T-cell (primary cell): ENCODE measurements around the gene SLCO3A1. TPM values are rescaled to one million over a fixed set of nuclear protein-coding genes. Genes with fewer than 3 reads are reported as not detected.

ENCODE experiments used
- ATAC-seq, 4 experiments: fragments of 200-7000 bp in 3 of 4; fragments of 150-1000 bp in 1 of 4; cut with Tn5 transposase; replicated peaks in 1 of 4; 1 replicate in 3 of 4; 2 replicates in 1 of 4; pipeline ENCODE4 v1.10.0; 2021; ENCODE audit warnings: moderate library complexity in 3 of 4, mild to moderate bottlenecking in 2 of 4, moderate number of reproducible peaks in 1 of 4
- CTCF ChIA-PET, 2 donors: fragments of 300-600 bp; sonication (Branson Sonifier 250); formaldehyde crosslinking; loops; one replicate each; lab custom pipeline; 2022; ENCODE audit warnings: antibody characterized with exemption in 2 of 2; lab: Charles Lee
- POLR2A ChIA-PET, 2 donors: fragments of 300-600 bp; sonication (Branson Sonifier 250); formaldehyde crosslinking; loops; one replicate each; lab custom pipeline; 2022; ENCODE audit warnings: antibody characterized with exemption in 2 of 2; lab: Charles Lee
- DNase-seq, 35 experiments: peaks; one replicate each; pipeline versions ENCODE4 v3.0.0 to v3.0.0-alpha.2; 2013 to 2023
- H3K27ac ChIP-seq: one replicate; pipeline ENCODE4 v1.5.1; 2013; ENCODE audit warnings: low read length
- H3K27me3 ChIP-seq, 2 experiments: replicated peaks in 1 of 2; 1 replicate in 1 of 2; 2 replicates in 1 of 2; pipeline versions ENCODE4 v1.6.1 to v1.7.0; 2013; ENCODE audit warnings: low read length in 1 of 2, mixed read lengths in 1 of 2; ENCODE audit not compliant: control insufficient read depth in 2 of 2, insufficient read depth in 2 of 2; ENCODE audit errors: extremely low read depth in 1 of 2
- H3K36me3 ChIP-seq, 2 donors: 1 replicate in 1 of 2; 2 replicates in 1 of 2; pipeline versions ENCODE4 v1.6.1 to v1.7.0; 2013; ENCODE audit warnings: low read length in 1 of 2; ENCODE audit not compliant: control insufficient read depth in 2 of 2, insufficient read depth in 1 of 2; ENCODE audit errors: extremely low read depth in 1 of 2
- H3K4me1 ChIP-seq, 2 experiments: 1 replicate in 1 of 2; 2 replicates in 1 of 2; pipeline versions ENCODE4 v1.6.1 to v1.7.0; 2013; ENCODE audit warnings: low read length in 2 of 2, mixed read lengths in 1 of 2; ENCODE audit not compliant: insufficient read depth in 2 of 2, control insufficient read depth in 1 of 2; ENCODE audit errors: extremely low read depth in 1 of 2
- H3K4me3 ChIP-seq, 2 donors: 1 replicate in 1 of 2; 2 replicates in 1 of 2; pipeline versions ENCODE4 v1.5.1 to v1.7.0; 2013; ENCODE audit warnings: mild to moderate bottlenecking in 2 of 2, low read length in 1 of 2, moderate library complexity in 1 of 2; ENCODE audit not compliant: control insufficient read depth in 1 of 2; ENCODE audit errors: extremely low read depth in 1 of 2
- H3K9me3 ChIP-seq: 2 replicates; pipeline ENCODE4 v1.7.0; 2013
- H3K27ac Mint-ChIP-seq, 2 donors: one replicate each; pipeline ENCODE4 v1.8.0; 2020 to 2021; ENCODE audit warnings: mild to moderate bottlenecking in 2 of 2, mixed read lengths in 2 of 2
- H3K27me3 Mint-ChIP-seq, 2 donors: one replicate each; pipeline ENCODE4 v1.8.0; 2021 to 2022; ENCODE audit warnings: mixed read lengths in 2 of 2
- H3K36me3 Mint-ChIP-seq: one replicate; pipeline ENCODE4 v1.8.0; 2021; ENCODE audit warnings: mixed read lengths
- H3K4me1 Mint-ChIP-seq, 3 donors: one replicate each; pipeline ENCODE4 v1.8.0; 2020 to 2022; ENCODE audit warnings: mixed read lengths in 3 of 3, mild to moderate bottlenecking in 1 of 3
- H3K4me3 Mint-ChIP-seq, 3 donors: one replicate each; pipeline ENCODE4 v1.8.0; 2020 to 2022; ENCODE audit warnings: mild to moderate bottlenecking in 3 of 3, mixed read lengths in 3 of 3, moderate library complexity in 3 of 3
- H3K9me3 Mint-ChIP-seq, 3 donors: one replicate each; pipeline ENCODE4 v1.8.0; 2020 to 2022; ENCODE audit warnings: mixed read lengths in 3 of 3
- WGBS: methylation state at CpG from one replicate; pipeline ENCODE4 v1.1.5; 2013; ENCODE audit warnings: missing lambda C conversion rate; ENCODE audit not compliant: insufficient coverage; 5-methylcytosine and 5-hydroxymethylcytosine counted together
- total RNA-seq, 35 experiments: library from RNA in 6 of 35; stranded (reverse) in 6 of 35; fragments of 120-200 nt in 1 of 35; gene quantifications; one replicate each; pipeline versions ENCODE4 v1.2.1 to v1.2.4 and lab custom pipeline; 2013 to 2026

Gene SLCO3A1
- total RNA-seq, 5 donors from 2014 or later (not counting 1 experiment from before 2014, with no cell fraction given): 26.2 to 52.2 (median 38.7) TPM

- Mint-ChIP-seq H3K4me1 (peaks cover 23 to 40% (median 30%) of the 10 kb centered on the region in 3 donors), H3K4me3 (no peak overlapping the region), H3K9me3 (no peaks in the 10 kb centered on the region), H3K36me3 (peaks cover 3% of the 10 kb centered on the region), H3K27me3 (no peaks in the 10 kb centered on the region), H3K27ac (no peak overlapping the region)
- 94% methylated on average over 7 of the region's 10 CpGs for WGBS
- no peaks in the 10 kb centered on the region for H3K36me3 ChIP-seq
- H3K4me1 ChIP-seq: peaks cover 0 to 4% of the 10 kb centered on the region in 2 experiments
- H3K27me3 ChIP-seq: no peaks in the 10 kb centered on the region
- no peak overlapping the region for H3K27ac ChIP-seq
- DNase-seq (no peak), ATAC-seq (no peak)
- ChIA-PET CTCF (no interaction called here), POLR2A (no interaction called here)
- no peaks in the 10 kb centered on the region for H3K9me3 ChIP-seq
- no peak overlapping the region for H3K4me3 ChIP-seq
Observed at GRCh38 chr15:92025706-92026270, 172.3 kb downstream of the SLCO3A1 start.

DNA sequence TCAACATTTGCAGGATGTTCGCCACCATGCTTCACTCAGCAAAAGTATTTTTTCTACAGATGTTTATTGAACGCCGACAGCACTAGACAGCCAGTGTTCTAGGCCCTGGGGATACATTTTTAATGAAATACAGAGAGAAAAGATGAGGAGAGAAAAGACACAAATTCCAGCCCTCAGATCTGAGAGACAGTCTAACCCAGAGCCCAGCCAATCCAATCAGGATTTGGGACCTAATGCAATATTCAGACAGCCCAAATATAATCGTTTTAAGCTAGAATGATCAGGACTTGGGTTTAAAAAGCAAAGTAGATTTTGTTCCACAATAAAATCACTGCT lies 174.8 kb downstream of the SLCO3A1 start:
- H3K36me3 Mint-ChIP-seq: peaks cover 11% of the 10 kb centered on the region
- no peaks in the 10 kb centered on the region for H3K9me3 Mint-ChIP-seq
- no peak overlapping the region for H3K27ac Mint-ChIP-seq
- H3K4me1 Mint-ChIP-seq: peaks cover 23 to 42% (median 35%) of the 10 kb centered on the region in 3 donors
- no peaks in the 10 kb centered on the region for H3K9me3 ChIP-seq
- peaks cover 0 to 8% of the 10 kb centered on the region in 2 experiments for H3K4me1 ChIP-seq
- ChIA-PET CTCF (no interaction called here), POLR2A (no interaction called here)
- WGBS: no CpG with 5 or more reads among the region's 4 CpGs
- no peaks in the 10 kb centered on the region for H3K36me3 ChIP-seq
- no peak for ATAC-seq
- H3K27me3 ChIP-seq: no peaks in the 10 kb centered on the region
- DNase-seq: no peak
- H3K4me3 ChIP-seq: no peak overlapping the region
- H3K27me3 Mint-ChIP-seq: no peaks in the 10 kb centered on the region
- H3K4me3 Mint-ChIP-seq: no peak overlapping the region
- H3K27ac ChIP-seq: no peak overlapping the region

- CTCF ChIA-PET: no interaction called here
- H3K4me3 Mint-ChIP-seq: no peak overlapping the region
Observed at GRCh38 chr15:92029767-92030166, 176.3 kb downstream of the SLCO3A1 start.

GRCh38 chr15:92033314-92033713 lies 179.8 kb downstream of the SLCO3A1 start:
- WGBS: 50% methylated on average over 2 of the region's 9 CpGs
- CTCF ChIA-PET: no interaction called here

More at GRCh38 chr15:92029767-92030166, 176.3 kb downstream of the SLCO3A1 start:
- POLR2A ChIA-PET: no interaction called here
- Histone ChIP-seq H3K27me3 (no peaks in the 10 kb centered on the region), H3K4me3 (no peak overlapping the region), H3K4me1 (peaks cover 0 to 8% of the 10 kb centered on the region in 2 experiments), H3K9me3 (no peaks in the 10 kb centered on the region), H3K36me3 (no peaks in the 10 kb centered on the region), H3K27ac (no peak overlapping the region)
- no peak for DNase-seq
- Mint-ChIP-seq H3K27me3 (no peaks in the 10 kb centered on the region), H3K4me1 (peaks cover 21 to 53% (median 38%) of the 10 kb centered on the region in 3 donors), H3K36me3 (peaks cover 14% of the 10 kb centered on the region), H3K27ac (no peak overlapping the region), H3K9me3 (no peaks in the 10 kb centered on the region)
- WGBS: 100% methylated on average over 3 of the region's 10 CpGs
- ATAC-seq: no peak

GRCh38 chr15:92033723-92034122 lies 180.2 kb downstream of the SLCO3A1 start:
- Histone ChIP-seq H3K27ac (no peak overlapping the region), H3K4me3 (no peak overlapping the region), H3K36me3 (no peaks in the 10 kb centered on the region), H3K4me1 (peaks cover 0 to 11% of the 10 kb centered on the region in 2 experiments), H3K9me3 (no peaks in the 10 kb centered on the region), H3K27me3 (no peaks in the 10 kb centered on the region)
- POLR2A ChIA-PET: no interaction called here
- DNase-seq: no peak
- Mint-ChIP-seq H3K4me1 (peaks cover 18 to 45% (median 34%) of the 10 kb centered on the region in 3 donors), H3K27me3 (no peaks in the 10 kb centered on the region), H3K4me3 (no peak overlapping the region), H3K36me3 (peaks cover 11% of the 10 kb centered on the region), H3K27ac (no peak overlapping the region), H3K9me3 (peaks cover 2 to 9% (median 3%) of the 10 kb centered on the region in 3 donors)
- CTCF ChIA-PET: no interaction called here
- 93% methylated on average over 7 of the region's 8 CpGs for WGBS
- no peak for ATAC-seq

More at GRCh38 chr15:92033314-92033713, 179.8 kb downstream of the SLCO3A1 start:
- H3K4me1 Mint-ChIP-seq: peaks cover 18 to 45% (median 34%) of the 10 kb centered on the region in 3 donors
- no peak overlapping the region for H3K4me3 ChIP-seq
- no peak overlapping the region for H3K27ac Mint-ChIP-seq
- H3K36me3 ChIP-seq: no peaks in the 10 kb centered on the region
- no peaks in the 10 kb centered on the region for H3K27me3 Mint-ChIP-seq
- no peak for DNase-seq
- H3K27me3 ChIP-seq: no peaks in the 10 kb centered on the region
- H3K4me1 ChIP-seq: peaks cover 0 to 11% of the 10 kb centered on the region in 2 experiments
- no peak overlapping the region for H3K4me3 Mint-ChIP-seq
- H3K36me3 Mint-ChIP-seq: peaks cover 11% of the 10 kb centered on the region
- peaks cover 0 to 5% (median 3%) of the 10 kb centered on the region in 3 donors for H3K9me3 Mint-ChIP-seq
- H3K9me3 ChIP-seq: no peaks in the 10 kb centered on the region
- no peak for ATAC-seq
- no peak overlapping the region for H3K27ac ChIP-seq
- POLR2A ChIA-PET: no interaction called here

DNA sequence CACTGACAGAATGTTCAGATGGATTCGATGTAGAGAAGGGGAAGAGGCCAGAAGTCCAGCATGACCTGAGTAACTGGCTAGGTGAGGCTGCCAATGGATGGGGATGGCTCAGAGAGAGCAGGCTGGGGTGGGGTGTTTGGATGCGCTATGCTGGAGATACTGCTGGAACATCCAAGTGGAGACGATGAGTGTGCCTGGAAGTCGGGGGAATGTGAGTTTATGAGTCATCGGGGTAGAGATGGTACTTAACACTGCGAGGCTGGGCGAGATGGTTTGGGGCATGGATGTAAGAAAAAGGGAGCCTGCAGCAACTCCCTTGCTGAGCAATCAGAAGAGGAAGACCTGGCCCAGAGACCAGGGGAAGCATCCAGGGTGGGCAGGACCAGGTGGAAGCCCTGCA lies 180.7 kb downstream of the SLCO3A1 start:
- Histone ChIP-seq H3K4me3 (no peak overlapping the region), H3K27me3 (no peaks in the 10 kb centered on the region), H3K9me3 (no peaks in the 10 kb centered on the region), H3K27ac (no peak overlapping the region), H3K4me1 (peaks cover 0 to 11% of the 10 kb centered on the region in 2 experiments), H3K36me3 (no peaks in the 10 kb centered on the region)
- DNase-seq: no peak
- H3K4me3 Mint-ChIP-seq: no peak overlapping the region
- WGBS: 93% methylated on average over 7 of the region's 7 CpGs
- CTCF ChIA-PET: no interaction called here
- no peak for ATAC-seq
- H3K4me1 Mint-ChIP-seq: peaks cover 18 to 45% (median 34%) of the 10 kb centered on the region in 3 donors
- POLR2A ChIA-PET: no interaction called here
- H3K36me3 Mint-ChIP-seq: peaks cover 11% of the 10 kb centered on the region
- no peak overlapping the region for H3K27ac Mint-ChIP-seq
- H3K9me3 Mint-ChIP-seq: peaks cover 4 to 14% (median 6%) of the 10 kb centered on the region in 3 donors
- H3K27me3 Mint-ChIP-seq: no peaks in the 10 kb centered on the region
